Stomach (tissue), 4 donors: Measurements from ENCODE around the gene THAP7.

ENCODE experiments used
- EP300 ChIP-seq: sonication (generic); formaldehyde crosslinking; IDR thresholded peaks from one replicate; pipeline ENCODE4 v1.6.1; 2017; ENCODE audit warnings: antibody characterized with exemption
- POLR2A ChIP-seq, 4 donors: fragments of 450-650 bp; IDR thresholded peaks; one replicate each; pipeline ENCODE4 v1.6.1; 2016; ENCODE audit warnings: antibody characterized with exemption in 4 of 4, control low read depth in 2 of 4, mild to moderate bottlenecking in 1 of 4, moderate library complexity in 1 of 4
- TF ChIP-seq, protein P1 (sequence below), 7 experiments: fragments of 450-650 bp in 4 of 7; fragments of 200-600 bp in 3 of 7; sonication (generic) in 3 of 7; IDR thresholded peaks; one replicate each; pipeline ENCODE4 v1.5.1; 2016 to 2019; ENCODE audit warnings: antibody characterized with exemption in 7 of 7, control low read depth in 2 of 7, mild to moderate bottlenecking in 1 of 7

DNA sequence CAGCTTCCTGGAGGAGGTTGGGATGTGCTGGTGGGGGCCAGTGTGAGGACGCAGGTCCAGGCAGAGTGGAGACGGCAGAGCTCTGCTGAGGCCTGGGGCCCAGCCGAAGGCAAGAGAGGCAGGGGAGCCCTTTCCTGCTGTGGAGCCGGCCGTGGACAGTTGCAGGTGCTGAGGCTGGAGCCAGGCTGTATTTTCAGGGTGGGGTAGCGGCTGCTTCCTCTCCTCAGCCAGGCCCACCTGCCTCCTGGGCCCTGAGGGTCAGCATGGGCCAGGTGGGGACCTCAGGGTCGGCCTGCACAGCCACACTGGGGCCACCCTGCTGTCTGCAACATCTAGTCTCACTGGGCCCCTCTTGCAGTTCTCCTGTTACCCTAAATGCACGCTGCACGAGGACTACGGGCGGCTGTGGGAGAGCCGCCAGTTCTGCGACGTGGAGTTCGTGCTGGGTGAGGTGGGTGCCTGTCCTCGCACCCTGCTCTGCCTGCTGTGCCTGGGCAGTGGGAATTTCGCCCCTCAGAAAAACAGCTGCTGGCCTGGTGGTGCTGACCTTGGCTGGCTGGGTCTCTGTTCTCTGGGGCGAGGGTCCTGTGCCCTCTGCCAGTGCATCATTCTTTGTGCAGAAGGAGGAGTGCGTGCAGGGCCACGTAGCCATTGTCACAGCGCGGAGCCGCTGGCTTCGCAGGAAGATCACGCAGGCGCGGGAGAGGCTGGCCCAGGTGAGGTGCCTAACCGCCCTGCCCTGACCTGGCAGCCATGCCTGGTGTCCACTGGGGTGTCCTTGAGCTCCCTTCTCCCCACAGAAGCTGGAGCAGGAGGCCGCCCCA is 8.4 kb downstream of the THAP7 start:
- no peak for TF ChIP-seq POLR2A (IDR thresholded peaks at IDR 0.05)
- TF ChIP-seq, protein P1, sequence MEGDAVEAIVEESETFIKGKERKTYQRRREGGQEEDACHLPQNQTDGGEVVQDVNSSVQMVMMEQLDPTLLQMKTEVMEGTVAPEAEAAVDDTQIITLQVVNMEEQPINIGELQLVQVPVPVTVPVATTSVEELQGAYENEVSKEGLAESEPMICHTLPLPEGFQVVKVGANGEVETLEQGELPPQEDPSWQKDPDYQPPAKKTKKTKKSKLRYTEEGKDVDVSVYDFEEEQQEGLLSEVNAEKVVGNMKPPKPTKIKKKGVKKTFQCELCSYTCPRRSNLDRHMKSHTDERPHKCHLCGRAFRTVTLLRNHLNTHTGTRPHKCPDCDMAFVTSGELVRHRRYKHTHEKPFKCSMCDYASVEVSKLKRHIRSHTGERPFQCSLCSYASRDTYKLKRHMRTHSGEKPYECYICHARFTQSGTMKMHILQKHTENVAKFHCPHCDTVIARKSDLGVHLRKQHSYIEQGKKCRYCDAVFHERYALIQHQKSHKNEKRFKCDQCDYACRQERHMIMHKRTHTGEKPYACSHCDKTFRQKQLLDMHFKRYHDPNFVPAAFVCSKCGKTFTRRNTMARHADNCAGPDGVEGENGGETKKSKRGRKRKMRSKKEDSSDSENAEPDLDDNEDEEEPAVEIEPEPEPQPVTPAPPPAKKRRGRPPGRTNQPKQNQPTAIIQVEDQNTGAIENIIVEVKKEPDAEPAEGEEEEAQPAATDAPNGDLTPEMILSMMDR (IDR thresholded peaks at IDR 0.05) = no peak
- no peak for TF ChIP-seq EP300
